Activated CD4-positive, alpha-beta T cell treated with anti-CD3 and anti-CD28 coated beads for 24 hours (primary cell): ENCODE measurements around the gene CHPF.
A peak's percentile ranks its signal among the peaks of the same experiment; 100 is the strongest.

Experiments
- DNase-seq, 2 donors: peaks; one replicate each; pipeline ENCODE4 v3.0.0-alpha.2; 2020; ENCODE audit warnings: low read depth in 2 of 2

The CHPF gene

DNA sequence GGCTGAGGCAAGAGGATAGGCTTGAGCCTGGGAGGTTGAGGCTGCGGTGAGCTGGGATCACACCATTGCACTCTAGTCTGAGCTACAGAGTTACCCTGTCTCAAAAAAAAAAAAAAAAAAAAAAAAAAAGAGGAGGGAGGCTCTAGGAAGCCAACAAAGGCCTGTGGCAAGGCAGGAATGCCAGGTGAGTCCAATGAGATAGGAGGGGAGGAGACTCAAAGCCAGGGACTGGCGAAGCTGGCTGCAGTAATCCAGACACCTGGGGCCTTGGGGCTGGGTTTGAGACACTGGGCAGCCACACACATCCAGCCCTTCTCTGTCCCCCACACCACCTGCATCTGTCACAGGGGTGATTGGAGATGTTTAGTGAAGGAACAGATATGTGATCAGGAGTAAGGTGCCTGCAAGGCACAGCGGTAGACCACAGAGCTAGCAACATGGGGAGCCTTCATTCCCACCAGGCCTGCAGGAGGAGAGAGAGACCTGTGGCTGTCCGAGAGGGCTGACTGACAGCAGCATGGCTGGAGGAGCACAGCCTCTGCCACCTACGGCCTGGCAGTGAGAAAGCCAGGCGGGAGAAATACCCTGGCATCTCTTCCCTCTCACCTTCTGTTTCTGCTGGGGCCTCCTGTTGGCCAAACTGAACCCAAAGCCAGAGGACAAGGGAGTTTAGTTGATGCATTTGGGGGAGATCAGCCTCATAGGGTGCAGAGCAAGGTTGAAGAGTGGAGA, 9.5 kb downstream of the CHPF start:
- DNase-seq: no peak

DNA sequence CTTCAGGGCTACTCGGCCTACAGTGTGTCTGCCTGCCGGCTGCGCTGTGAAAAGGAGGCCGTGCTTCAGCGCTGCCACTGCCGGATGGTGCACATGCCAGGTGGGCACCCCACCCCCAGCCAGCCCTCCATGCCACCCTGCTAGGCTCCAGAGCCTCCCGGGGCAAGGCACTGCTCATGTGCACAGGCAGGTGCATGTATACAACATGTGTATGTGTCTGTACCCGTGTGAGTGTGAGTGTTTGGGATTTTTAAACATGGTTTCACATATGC, 11.3 kb downstream of the CHPF start:
- no peak for DNase-seq

DNA sequence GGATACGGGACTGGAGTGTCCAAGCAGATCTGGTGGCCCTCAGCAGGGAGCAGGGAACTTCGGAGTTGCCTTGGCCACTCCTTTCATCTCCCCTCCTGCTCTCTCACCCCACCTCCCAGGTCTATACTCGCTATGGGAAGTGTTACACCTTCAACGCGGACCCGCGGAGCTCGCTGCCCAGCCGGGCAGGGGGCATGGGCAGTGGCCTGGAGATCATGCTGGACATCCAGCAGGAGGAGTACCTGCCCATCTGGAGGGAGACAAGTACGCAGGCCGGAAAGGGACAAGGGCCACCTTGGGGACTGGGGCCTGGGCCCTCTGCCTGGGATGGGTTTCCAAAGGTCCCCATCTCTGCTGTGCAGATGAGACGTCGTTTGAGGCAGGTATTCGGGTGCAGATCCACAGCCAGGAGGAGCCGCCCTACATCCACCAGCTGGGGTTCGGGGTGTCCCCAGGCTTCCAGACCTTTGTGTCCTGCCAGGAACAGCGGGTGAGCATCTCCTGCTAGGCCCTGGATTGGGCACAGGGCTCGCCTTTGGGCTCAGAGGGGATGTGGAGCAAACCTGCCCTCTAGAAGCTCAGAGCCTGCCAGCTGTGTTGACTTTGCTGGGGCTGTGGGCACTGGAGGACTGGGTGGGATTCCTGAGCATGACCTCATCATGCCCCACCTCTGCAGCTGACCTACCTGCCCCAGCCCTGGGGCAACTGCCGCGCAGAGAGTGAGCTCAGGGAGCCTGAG, 11.8 kb downstream of the CHPF start:
- DNase-seq: no peak

DNA sequence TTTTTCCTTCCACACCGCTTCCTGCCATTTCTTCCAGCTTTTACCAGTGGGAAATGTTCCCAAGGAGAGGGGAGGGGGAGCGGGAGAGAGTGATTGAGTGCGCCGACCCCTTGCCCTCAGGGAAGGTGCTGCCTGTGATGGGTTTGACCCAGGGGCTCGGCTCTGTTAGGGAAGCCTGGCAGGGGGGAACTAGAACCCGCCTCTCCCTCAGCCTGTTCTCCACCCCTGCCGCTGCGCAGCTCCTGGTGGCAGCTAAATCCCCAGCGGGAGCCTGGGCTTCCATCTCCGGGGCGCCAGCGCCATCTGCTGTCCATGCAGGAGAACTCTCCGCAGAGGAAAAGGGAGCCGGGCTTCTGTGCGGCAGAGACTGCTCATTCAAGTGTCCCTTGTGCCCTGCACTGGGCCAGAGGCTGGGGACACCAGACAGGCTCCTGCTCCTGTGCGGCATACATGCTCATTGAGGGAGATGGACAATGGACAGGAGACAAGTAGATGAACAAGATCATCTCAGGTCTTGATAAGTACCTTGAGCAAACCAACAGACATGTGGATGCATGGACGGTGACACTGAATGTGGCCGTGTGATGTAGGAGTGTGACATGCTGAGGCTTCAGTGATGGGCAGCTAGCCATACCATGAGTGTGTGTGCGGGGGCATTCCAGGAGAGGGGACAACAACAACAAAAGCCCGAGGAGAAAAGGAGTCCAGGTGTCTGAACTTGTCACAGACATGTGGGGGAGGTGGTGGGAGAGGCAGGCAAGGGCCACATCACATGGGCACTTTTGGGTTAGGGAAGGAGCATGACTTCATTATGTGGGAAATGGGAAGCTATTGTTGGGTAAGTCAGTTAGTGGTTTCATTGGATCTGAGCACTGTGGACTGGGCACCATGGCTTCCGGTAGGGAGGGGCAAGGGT, 13.3 kb downstream of the CHPF start:
- DNase-seq: peak; percentile 83 to 85

DNA sequence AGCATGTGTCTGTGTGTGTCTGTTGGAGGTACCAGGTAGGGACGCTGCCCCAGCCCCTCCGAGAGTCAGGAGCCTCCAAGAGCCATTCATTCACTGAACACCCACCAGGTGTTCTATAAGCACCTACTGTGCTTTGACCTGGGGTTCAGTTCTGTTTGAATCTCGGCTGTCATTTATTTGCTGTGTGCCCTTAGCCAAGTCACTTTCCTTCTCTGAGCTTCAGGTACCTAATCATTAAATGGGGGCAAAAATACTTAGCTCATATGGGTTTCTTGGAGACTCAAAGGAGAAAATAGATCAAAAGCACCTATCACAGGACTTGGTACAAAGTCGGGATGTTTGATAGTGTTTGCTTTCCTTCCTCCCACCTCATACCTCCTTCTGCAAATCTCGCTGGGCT, 16.1 kb downstream of the CHPF start:
- DNase-seq: no peak

DNA sequence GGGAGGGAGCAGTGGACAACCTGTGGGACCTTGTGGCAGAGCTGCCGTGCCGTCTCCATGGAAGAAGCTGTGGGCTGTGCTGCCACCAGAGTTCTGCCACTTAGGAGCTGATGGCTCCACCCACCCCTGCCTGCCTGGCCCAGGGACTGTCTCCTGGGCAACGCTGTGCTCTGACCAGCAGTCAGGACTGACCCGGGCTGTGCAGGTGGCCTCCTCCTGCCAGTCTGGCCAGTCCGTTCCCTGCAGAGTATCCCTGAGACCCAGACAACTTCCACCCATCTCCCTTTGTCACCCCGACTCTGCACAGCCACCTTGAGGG, 16.6 kb downstream of the CHPF start:
- DNase-seq: no peak

DNA sequence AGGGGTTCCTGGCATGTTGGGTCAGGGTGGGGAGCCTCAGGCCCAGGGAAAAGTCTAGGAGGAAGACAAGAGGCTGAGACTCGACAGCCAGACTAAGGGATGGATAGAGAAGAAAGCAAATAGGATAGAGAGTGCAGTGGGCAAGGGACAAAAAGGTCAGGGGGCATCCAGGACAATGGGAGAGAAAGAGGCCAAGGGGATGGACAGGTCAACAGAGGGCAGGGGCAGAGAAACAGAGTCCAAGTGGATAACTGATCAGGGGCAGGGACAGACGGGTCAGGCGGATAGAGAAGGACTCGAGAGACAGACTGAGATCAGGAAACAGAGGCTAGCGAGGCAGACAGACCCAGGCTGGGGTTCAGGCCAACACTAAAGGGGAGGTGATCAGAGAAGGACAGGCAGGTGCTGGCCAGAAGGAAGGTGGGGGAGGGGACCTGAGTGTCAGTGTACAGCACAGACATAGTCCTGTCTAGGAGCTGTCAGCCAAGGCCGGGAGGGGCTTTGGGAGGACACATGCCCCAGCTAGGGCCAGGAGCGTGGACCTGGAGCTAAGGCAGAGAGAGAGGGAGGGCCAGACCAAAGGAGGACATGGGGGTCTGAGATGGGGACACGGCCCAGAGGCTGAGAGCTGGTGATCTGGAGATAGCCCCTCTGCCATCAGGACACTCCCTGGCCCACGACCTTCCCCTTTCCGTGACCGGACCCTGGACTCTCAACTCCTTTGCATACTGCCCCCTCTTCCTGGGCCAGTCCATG, 17.1 kb downstream of the CHPF start:
- no peak for DNase-seq

DNA sequence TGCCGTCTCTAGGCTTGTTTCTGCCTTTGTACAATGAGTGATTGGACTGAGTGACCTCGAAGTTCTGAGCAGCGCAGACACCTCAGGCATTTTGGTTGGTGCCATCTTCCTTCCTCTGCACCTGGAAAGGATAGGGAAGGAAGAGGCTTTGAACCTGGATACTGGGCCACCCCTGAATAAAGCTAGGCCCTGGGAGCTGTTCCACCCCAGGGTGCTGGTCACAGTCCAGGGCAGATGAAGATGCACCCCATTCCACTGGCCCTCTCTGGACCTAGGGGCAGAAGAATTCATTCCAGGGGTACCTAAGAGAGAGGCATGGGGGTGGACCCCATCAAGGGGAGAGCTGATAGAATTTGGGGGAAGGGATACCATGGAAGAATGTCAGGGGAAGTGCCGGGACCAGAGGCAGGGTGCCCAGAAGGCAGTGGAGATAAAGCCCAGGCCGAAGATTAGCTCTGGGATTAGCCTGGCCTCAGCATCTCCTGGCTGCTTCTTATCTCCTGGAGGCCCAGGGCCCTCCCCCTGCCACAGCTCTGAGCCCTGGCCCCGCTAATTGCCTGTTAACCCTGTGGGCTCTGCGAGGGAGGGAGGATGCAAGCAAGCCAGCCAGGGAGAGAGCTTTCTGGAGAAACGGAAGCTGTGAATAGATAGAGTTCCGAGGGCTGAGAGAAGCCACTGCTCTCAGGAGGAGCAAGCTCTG, 17.9 kb downstream of the CHPF start:
- DNase-seq: no peak

DNA sequence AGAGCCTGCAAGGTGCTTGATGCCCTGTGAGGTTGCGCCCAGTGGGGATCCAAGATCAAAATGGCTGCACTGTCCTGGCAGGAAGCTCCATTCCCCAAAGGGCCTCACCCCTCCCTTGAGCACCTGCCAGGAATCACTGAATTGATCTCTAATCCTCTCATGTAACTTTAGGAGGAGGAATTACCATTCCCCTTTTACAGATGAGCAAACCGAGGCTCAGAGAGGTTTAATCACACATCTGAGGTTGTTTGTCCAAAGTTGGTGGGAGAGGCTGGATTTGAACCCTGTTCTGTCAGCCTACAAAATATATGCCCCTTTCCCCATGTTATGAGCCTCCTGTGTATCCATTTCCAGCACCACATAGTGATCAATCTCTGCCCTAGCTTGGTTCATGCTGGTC, 18.8 kb downstream of the CHPF start:
- DNase-seq: no peak

DNA sequence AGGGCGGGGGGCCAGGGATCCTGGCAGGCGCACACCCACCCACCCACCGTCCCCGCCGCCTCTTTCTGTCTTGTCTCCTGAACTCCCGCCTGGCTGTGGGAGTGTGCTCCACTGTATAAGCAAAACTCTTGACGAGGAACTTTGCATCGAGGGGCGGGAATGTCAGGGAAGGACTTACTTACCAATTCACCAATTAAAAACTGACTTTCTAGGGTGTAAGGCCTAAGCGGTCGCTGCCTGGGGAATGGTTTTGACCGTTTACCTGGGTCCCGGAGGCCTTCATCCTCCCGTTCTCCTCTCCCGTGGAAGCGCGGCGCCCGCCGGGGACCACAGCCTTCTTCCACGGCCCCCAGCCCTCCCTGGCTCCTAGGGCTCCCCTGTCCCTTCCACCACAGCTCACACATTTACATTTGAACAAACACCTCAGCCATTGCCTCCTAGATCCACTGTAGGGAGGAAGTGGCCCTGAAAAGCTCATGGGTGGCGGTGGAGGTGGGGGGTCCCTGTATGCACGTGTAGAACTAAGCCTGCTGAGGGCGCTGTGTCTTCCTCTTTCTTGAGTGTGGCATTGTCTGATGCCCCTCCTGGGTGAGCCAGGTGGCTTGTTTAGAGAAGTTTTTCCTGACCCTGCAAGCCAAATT, 20.5 kb downstream of the CHPF start:
- DNase-seq: no peak

DNA sequence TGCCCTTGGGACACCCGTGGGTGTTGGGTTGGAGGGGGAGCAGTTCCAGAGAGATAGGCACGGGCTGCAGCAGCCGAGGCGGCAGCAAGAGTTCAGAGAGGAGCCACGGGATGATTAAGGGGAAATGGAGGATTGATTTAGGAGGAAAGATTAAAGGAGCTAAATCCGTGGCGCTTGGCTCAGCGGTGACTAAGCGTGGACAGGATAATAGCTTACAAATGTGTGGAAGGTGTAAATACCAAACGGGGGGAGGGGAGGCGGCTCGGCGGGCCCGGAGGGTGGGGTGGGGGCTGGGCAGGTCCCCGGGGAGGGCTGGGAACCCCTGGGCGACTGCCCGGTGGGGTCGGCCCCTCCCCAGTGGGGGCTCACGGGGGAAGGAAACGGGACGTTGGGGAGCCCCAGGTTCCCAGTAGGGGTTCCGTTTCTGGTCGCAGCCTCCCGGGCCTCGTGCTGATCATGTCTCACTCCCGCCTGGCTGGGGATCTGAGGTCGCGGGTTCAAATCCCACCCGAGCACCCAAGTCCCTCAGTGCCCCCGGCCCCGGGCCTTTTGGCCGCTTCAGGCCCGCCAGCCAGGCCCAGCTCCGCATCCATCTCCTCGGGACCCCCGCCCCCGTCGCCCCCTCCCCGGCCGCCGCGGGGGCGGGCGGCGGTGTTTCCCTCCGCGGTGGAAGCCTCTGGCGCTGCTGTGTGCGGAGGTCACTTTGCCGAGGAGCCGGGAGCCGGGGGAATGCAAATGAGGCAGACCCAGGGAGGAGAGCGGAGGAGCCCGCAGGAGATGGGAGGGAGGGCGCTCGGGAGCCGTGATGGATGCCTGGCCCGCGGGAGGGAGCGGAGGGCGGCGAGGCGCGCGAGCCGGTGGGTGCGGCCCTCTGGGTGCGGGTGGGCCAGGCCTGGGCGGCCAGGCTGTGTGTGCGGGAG, 21.2 kb downstream of the CHPF start:
- DNase-seq: no peak

DNA sequence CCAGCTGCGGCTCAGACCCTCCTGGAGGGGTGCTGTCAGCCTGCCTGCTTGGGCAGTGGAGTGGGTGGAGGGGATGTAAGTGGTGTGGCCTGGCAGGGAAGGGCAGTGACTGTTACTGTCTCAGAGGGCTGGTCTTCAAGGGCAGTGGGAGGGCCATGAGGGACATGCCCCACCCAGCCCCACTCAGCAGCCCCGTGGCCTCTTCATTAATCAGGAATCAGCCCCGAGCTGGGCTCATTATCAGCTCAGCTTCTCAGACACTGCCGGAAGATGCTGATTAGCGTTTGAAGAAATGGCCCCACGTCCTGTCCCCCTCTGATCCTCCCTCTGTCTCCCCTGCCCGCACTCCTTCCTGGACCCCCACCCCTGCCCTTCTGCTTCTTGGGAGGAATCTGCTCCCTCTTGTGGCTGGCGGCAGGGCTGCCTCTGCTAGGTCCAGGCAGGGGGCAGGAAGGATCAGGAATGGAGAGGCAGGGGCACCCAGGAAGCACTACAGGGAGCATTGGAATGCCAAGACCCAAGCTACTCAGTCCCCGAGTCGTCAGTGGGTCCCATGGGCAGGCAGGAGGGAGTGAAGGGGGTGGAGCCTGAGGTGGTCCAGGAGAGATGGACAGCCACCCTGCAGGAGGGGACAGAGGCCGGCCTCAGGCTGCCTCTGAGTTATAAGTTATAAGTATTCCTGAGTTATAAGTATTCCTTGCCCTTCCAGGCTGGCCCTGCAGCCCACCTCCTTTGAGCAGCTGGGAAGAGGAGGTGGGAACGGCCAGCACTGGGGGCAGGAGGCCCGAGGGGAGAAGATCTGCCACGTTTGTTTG, 22.3 kb downstream of the CHPF start:
- no peak for DNase-seq

DNA sequence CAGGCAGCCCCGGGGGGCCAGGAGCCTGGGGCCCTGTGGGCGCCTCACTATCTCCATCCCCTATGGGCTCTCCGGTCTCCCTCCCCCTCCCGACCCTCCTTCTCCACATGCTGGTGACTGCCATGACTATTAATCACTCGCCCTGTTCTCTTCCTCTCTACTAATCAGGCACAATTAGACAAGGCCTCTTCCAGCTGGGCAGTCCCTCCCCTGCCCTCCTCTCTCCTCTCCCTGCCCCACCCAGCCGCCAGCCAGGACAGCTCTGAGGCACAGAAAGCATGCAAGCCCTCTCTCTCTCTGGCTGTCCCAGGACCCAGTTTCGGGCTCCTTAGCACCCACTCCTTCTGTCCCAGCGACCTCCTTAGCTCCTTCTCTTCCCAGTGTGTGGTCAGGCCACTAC, 23.5 kb downstream of the CHPF start:
- no peak for DNase-seq

DNA sequence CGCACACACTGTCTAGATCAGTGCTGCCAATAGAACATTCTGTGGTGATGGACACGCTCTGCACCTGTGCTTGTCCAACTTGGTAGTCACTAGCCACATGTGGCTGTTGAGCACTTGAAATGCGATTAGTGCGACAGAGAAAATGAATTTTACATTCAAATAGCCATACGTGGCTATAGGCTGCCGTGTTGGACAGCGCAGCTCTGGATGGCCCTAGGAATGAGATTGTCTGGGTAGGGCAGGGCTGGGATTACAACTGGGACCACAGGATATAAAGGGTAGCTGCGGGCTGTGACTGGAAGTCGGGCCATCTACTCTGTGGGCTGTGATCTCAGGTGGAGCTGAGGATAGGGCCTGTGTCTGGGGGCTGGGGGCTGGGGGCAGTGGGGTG, 24.1 kb downstream of the CHPF start:
- no peak for DNase-seq

DNA sequence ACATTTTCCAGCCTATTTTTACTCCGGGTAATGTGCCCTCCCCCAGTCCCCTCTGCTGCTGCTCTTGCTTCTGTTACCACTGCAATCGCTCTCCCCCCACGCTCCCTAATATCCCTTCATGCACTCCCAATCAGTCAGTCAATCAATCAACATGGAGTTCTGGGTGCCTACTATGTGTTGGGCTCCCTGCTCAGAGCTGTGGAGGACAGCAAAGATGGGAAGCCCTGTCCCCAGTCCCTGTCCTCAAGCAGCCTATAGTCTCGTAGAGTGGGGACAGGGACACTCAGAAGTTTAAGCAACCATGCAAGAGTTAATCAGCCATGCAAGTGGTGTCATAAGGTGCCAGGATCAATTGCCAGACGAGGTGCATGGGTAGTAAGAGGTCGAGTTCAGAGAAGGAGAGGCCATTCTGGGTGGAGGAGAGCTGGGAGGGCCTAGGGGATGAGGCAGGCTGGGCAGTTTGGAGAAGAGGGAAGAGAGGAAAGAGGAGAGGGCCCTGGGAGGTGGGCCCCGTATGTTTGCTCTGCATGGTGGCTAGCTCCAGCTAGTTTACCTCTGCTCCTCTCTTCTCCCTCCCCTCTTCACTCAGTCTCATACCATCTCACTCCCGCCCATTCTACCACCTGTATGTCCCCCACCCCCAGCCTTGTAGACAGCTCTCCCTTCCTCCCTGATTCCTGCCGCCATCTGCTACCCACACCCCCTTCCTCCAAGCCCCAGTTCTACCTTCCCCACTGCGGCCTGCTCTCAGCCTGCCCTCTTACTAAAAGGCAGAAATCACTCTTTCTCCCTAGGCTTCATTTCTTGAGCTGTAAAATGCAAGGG, 25.4 kb downstream of the CHPF start:
- no peak for DNase-seq

DNA sequence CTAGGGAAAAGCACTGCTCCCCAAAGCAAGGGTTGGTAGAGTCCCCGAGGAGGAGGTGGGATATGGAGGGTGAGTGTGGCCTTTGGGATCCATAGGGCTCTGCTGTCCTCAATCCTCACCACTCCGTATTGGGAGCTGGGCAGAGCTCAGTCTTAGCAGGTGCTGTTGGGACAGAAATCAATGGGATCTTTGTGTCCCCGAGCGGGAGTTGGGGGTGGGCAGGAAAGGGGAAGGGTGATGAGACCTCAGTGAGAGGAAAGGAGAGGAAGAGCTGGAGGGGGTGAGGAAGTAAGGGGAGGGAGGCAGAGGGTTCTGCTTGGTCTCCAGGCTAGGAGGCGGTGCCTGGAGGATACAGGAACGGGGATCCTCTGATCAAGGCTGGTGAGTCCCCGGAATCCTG, 26.7 kb downstream of the CHPF start:
- no peak for DNase-seq

DNA sequence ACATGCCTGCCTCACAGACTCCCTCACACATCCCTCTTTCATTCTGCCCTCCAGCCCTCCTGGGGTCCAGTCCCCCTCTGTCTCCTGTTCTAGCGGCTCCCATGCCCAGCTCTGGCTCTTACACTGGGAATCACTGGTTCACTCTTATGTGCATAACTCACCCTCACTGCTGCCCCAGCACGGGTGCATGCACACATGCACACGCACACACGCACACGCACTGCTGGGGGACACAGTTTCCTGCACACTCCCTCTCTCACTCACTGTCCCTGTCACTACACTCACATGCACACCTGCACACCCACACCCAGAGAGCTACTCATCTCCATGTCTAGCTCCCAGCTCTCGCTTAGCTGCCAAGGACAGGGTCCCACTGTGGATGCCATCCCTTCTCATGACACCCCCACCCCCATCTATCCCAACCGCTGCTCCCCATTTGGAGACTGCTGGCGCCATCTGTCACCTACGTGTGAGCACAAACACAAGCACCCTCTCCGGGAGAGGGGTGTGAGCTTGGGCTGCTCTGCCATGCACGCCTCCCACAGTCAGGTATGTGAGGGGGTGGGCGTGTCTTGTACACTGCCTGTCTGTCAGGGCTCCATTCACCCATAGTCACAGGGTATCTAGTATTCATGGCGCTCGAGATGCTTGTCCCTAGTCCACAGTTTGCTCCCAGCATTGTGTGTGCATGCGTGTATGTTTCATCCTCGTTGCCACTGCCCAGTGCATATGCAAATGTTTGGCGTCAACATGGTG, 27.6 kb downstream of the CHPF start:
- DNase-seq: no peak

DNA sequence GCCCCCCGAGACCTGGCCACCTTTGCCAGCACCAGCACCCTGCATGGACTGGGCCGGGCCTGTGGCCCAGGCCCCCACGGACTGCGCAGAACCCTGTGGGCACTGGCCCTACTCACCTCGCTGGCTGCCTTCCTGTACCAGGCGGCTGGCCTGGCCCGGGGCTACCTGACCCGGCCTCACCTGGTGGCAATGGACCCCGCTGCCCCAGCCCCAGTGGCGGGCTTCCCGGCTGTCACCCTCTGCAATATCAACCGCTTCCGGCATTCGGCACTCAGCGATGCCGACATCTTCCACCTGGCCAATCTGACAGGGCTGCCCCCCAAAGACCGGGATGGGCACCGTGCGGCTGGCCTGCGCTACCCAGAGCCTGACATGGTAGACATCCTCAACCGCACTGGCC, 28.8 kb downstream of the CHPF start:
- DNase-seq: no peak
